Pericardium fibroblast (primary cell): ENCODE measurements around the gene ZNF747. TPM values are rescaled to one million over a fixed set of nuclear protein-coding genes. Genes with fewer than 3 reads are reported as not detected.

Experiments
- total RNA-seq: library from RNA; depleted of rRNA; stranded (reverse); fragments of >200 nt; gene quantifications from 2 replicates; pipeline ENCODE4 v1.2.3, GENCODE V29; 2015

Gene ZNF747
- total RNA-seq = 9.9 and 11.9 TPM in 2 replicates

DNA sequence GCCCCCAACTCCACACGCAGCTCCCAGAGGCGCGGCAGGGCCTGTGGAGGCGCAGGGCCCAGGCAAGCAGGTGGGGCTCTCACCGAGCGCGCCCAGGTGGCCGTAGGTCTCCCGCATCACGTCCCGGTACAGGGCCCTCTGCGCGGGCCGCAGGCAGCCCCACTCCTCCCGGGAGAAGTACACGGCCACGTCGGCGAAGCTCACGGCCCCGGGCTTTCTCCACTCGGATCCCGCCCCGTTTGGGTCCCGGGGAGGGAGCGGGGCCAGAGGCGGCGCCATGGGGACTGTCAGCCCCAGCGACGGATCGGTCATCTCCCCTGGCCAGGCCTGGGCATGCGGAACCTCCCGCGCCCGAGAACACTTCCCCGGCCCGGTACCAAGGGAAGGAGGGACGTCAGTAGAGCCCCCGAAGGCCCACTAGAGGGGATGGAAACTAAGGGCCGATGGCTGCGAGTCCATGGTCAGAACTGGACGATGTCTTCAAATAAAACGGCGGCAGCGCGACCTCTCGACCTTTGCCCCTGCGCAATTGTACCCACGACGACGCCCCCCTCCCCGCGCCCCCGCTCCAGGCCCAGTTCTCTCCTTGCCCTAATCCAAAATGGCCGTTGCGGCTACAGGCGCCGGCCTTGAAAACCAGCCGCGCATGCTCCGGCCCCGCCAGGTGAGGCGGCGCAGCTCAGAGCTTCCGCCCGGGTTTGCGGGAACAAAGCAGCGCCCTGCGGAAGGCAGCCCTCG, at the start of gene ZNF747:
Gene ZNF747 (minus strand): TSS at position 491 of the 738 bp plus-strand sequence. CDS start 179 bp downstream, at position 312.

DNA sequence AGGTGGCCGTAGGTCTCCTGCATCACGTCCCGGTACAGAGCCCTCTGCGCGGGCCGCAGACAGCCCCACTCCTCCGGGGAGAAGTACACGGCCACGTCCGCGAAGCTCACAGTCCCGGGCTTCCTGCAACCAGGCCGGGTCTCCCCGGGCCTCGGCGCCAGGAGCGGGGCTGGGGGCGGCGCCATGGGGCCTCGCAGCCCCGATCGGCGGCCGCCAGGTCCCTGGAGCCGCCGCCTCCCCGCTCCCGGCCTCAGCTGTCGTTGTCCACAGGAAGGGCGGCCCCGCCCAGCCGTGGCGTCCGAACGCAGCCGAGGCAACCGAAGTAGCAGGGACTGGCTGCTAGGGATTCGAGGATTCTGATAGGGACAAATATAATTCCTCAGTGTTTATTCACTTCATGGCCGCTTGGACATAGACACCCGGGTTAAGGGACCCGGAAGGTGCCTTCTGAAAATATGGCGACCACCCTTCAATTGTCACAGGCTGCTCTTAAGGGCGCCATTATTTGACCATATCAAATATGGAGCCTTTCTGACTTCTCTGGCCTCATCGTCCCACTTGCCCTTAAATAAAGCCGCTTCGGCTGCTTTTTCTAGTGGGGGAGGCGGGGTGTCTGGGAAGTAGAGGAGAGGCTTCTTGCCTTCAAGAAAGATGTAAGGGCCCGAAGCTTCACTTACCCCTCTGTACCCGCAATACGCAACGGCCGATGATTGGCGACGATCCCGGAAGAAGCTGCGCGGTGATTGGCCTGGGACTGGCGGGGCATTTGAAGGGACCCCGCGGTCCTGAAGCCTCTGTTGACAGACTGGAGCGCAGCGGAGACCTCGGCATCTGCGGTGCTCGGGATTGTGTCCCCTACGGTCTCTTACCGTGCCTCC, 37.0 kb upstream of the ZNF747 start, which contains the start of gene ZNF688:
Gene ZNF688 (minus strand): TSS at position 270 of the 878 bp plus-strand sequence. CDS start 85 bp downstream, at position 185.

DNA sequence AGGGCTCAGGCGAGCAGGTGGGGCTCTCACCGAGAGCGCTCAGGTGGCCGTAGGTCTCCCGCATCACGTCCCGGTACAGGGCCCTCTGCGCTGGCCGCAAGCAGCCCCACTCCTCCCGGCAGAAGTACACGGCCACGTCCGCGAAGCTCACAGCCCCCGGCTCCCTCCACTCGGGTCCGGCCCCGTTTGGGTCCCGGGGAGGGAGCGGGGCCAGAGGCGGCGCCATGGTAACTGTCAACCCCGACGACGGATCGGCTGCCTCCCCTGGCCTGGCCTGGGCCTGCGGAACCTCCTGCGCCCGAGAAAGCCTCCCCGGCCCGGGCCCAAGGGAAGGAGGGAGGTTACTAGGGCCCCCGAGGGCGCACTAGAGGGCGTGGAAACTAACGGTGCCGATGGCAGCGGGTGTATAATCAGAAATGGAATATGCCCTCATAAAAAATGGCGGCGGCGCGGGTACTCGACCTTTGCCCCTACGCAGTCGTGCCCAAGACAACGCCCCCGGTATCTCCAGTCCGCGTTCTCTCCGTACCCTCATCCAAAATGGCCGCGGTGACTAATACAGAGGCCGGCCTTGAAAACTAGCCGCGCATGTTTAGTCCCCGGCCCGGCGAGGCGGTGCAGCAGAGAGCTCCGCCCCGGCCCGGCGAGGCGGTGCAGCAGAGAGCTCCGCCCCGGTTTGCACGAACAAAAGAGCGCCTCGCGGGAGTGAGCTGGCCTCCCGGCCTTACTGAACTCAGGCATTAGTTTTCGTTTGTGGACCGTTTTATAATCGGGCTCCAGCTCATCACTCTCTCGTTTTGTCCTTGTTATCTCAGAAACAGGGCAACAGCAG, 23.5 kb upstream of the ZNF747 start, which contains the start of gene ZNF764:
Gene ZNF764 (minus strand): TSS at position 418 of the 832 bp plus-strand sequence. CDS start 192 bp downstream, at position 226.

DNA sequence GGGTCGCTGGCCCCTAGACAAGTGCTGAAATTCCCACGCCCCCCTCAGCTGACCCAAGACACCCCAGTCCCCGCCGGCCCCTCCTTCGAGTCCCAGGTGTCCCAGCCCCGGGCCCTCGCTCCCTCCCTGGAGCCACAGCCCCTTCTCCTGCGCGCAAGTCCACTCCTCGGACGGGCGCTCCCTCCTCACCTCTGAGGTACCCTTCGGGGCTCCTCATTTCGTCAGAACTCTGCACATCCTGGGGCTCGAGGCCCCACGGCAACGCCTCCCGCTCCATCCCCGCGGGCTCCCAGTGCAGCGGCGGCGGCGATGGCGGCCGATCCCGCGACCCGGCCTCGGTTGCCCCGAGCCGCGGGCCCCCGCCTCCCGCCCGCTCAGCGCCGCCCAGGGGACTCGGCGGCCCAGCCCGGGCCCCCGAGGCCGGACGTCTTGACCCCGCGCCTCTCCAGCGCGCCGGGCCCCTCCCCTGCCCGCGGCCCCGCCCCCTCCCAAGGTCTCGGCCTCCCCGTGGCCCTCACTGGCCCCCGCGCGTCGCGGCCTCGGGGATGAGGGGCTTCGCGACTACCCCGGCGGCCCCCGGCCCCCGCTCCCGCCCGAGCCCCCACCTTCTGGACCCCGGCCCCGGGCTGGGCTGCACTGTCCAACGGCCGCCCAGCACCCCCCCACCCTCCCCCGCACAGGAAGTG, 8.4 kb downstream of the ZNF747 start, which contains the start of gene ZNF768:
Gene ZNF768 (minus strand): TSS at position 430 of the 686 bp plus-strand sequence. CDS start 153 bp downstream, at position 277.

Other genes with a start within 250 kb of the ZNF747 start
- 34.2 and 44.1 TPM in 2 replicates for gene CD2BP2, start 179.6 kb downstream of the ZNF747 start, total RNA-seq
- gene TBC1D10B, start 164.4 kb downstream of the ZNF747 start, total RNA-seq = 33.7 and 44.6 TPM in 2 replicates
- gene MYL11, start 160.1 kb downstream of the ZNF747 start, total RNA-seq = 48.3 TPM in 1 of 2 replicates, not detected in the other
- 0.51 TPM in 1 of 2 replicates, not detected in the other for gene SEPTIN1, start 152.3 kb downstream of the ZNF747 start, total RNA-seq
- 3.7 and 3.9 TPM in 2 replicates for gene ZNF48, start 139.4 kb downstream of the ZNF747 start, total RNA-seq
- gene ZNF771, start 127.3 kb downstream of the ZNF747 start, total RNA-seq = 31.0 and 34.2 TPM in 2 replicates
- 24.3 and 31.5 TPM in 2 replicates for gene DCTPP1, start 104.8 kb downstream of the ZNF747 start, total RNA-seq
- gene SEPHS2, start 89.0 kb downstream of the ZNF747 start, total RNA-seq = 26.9 and 29.8 TPM in 2 replicates
- gene ITGAL, start 62.1 kb downstream of the ZNF747 start, total RNA-seq = not detected in 2 replicates
- 30.6 and 33.6 TPM in 2 replicates for gene ZNF768, start 8.3 kb downstream of the ZNF747 start, total RNA-seq
- gene ZNF764, start 23.5 kb upstream of the ZNF747 start, total RNA-seq = 9.0 and 9.4 TPM in 2 replicates
- gene ZNF688, start 36.9 kb upstream of the ZNF747 start, total RNA-seq = 9.9 and 11.5 TPM in 2 replicates
- gene ZNF785, start 50.8 kb upstream of the ZNF747 start, total RNA-seq = 4.8 and 6.6 TPM in 2 replicates
- 5.6 and 7.4 TPM in 2 replicates for gene ZNF689, start 75.5 kb upstream of the ZNF747 start, total RNA-seq
- gene PRR14, start 116.1 kb upstream of the ZNF747 start, total RNA-seq = 9.7 and 12.0 TPM in 2 replicates
- 19.7 and 25.6 TPM in 2 replicates for gene FBRS, start 123.6 kb upstream of the ZNF747 start, total RNA-seq
- 8.6 and 14.6 TPM in 2 replicates for gene SRCAP, start 164.3 kb upstream of the ZNF747 start, total RNA-seq
- gene PHKG2, start 213.6 kb upstream of the ZNF747 start, total RNA-seq = 17.5 and 24.9 TPM in 2 replicates
- gene CFAP119, start 227.2 kb upstream of the ZNF747 start, total RNA-seq = 0.60 and 5.8 TPM in 2 replicates
- 44.8 and 54.7 TPM in 2 replicates for gene RNF40, start 227.5 kb upstream of the ZNF747 start, total RNA-seq